Measurements from ENCODE around the gene MKNK1. TPM values are rescaled to one million over a fixed set of nuclear protein-coding genes. Genes with fewer than 3 reads are reported as not detected.
A peak's percentile ranks its signal among the peaks of the same experiment; 100 is the strongest.

MKNK1 gene
- total RNA-seq, 1 experiment from 2014 or later, result 12.0 TPM

DNA sequence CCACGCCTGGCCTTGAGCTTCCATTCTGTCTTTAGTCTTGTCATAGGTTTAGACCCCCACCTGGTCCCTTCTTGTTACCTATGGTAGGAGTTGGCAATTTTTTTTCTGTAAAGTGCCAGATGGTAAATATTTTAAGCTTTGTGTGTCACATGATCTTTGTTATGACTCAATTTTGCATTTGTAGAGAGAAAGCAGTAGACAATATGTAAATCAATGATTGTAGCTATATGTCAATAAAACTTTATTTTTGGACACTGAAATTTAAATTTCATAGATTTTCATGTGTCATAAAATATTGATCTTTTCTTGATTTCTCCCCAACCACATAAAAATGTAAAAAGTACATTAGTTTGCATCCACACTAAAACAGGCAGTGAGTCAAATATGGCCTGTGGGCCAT, 8.0 kb downstream of the MKNK1 start:
- no peak for DNase-seq (ENCODE audit: low read depth)

DNA sequence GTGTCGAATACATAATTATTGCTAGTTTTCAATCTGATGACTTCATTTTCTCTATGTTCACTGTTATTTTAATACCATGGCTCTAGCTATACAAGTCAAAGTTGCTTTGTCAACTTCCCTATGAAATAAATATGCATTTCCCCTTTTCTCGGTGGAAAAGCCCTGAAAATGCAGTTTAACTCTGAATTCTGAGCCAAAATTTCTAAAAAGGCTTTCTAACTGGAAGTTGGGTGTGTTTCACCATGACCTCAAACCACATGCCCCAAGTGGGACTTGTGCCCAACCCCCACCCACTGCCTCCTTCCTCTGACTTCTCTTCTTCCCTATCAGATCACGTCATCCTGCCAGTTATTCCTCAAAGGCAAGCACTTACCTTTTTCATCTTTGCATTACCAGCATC, 8.9 kb downstream of the MKNK1 start:
- DNase-seq (ENCODE audit: low read depth), result no peak

DNA sequence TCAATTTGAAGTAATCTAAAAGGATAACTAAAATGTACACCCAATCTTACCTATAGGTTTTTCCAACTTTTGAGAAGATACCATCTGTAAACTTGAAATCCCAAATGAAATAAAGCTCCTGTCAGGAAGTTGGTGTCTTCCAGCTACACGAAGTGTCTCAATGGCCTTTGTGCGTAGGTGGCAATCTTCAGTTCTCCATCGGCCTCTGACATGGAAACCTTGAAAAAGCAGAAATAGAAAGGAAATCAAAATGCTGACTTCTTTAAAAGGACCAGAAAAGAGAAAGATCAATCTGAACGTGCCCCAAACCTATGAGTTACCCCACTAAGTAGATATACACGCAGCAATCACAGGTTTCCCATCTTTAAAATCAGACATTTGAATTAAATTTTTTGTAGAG, 10.0 kb downstream of the MKNK1 start:
- no peak for DNase-seq (ENCODE audit: low read depth)

DNA sequence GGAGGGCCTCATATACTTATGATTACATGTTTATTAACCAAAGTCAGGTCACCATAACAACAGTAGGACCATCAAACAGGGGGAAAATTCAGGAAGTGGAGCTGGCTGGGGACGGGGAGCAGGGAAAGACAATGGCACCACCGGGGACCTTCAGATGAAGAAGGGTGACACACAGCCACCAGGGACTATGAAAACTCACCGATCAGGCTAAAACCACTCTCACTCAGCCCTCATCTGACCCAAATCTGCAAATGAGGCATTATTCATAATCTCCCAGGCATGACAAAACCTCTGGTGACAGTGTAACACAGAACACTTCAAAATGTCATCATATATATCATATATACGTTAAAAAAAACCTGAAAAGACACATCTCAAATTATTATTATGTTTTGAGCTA, 11.2 kb downstream of the MKNK1 start:
- DNase-seq (ENCODE audit: low read depth), result no peak

DNA sequence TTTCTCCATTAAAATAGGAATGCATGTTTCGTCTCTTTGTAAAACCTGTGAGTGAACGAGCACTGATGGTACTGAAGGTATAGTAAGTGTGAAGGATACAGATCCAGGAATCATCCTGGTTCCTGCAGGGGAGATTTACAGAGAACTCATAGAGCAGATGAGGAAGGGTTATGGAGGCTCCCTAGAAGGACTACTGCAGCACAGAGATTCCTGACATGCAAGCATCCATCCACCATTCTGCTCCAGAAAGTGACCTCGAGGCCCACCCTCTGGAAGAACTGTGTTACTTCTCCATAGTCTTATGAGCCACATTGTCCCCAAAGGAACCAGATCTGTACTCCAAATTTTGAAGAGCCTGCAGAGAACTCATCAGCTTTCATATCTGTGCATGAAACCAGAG, 14.5 kb downstream of the MKNK1 start:
- DNase-seq (ENCODE audit: low read depth), result no peak

DNA sequence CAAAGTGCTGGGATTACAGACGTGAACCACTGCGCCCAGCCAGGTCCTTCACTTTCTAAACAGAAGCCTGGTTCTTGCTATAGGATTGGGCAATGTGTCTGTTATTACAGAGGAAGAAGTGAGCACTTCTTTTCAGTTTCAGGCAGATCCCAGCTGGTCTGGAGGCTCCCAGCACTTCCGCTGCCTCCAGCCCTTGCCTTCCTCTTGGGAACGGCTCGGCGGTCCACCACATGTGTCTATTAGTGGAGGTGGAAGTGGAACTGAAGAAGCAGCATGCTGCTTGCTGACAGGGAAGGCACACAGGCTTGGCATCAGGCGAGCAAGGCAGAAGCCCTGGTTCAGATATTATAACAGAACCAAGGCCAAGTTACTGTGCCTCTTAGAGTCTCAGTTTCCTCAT, 17.0 kb downstream of the MKNK1 start:
- no peak for DNase-seq (ENCODE audit: low read depth)

DNA sequence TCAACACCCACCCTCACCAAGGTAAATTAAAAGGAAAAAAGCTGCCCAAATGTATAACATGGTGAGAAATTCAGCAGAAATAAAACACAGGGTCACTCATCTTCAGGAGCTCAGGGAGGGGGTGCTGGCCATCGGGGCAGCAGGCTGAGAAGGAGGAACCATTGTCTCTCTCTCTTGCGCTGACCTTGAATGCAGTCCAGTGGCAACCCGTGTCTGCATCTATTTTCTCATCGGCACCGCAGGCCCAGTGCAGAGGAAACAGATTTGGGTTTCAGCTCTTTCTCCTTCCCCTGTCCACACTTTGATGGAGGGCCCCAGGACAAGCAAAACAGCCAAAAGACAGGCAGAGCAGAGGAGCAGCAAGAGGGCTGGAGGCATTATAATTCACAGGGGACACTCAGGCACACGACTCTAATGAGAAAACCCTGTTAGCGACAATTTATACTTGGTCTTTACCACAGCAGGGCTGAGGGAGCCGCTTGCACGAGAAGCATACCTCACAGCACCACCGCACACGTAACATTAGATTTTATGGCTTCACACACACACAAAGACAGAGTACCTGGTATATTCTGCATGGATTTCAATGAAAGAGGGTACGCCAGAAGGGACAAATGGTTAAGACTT, 18.6 kb downstream of the MKNK1 start:
- no peak for DNase-seq (ENCODE audit: low read depth)

DNA sequence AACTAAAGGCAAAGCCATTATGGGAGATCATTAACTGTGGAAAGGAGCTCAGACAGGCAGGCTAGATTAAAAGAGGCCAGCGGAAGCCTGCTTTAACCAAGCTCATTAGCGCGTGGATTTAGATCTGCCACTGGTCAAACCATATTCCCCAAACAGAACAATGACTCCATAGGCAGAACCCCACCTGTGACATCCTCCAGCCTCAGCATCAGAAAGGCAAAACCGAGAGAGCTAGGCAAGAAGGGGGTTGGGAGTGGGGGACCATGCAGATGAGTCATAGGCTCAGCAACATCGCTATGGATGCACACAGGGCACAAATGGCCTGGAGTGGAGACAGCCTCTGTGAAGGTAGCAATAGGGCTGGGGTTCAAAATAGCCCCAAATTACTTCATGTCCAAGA, 20.6 kb downstream of the MKNK1 start:
- DNase-seq (ENCODE audit: low read depth), result no peak

DNA sequence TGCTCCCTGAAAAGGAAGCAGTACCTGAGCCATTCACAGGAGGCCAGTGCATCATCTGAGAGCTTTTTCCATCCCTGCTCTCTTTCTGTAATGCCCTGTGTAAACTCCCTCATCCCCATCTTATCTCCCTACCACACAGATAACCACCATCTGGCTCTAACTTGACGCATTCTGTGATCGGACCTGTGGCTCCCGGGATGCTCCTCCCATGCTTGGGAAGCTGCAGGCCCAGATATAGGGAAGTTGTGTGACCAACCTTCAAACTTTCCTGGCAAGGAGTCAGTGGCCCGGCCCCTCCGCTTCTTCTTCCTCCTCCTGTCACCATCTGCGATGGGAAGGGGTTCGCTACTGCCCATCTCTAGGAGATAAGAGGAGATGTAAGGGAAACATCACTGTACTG, 21.1 kb downstream of the MKNK1 start:
- DNase-seq (ENCODE audit: low read depth), result no peak

DNA sequence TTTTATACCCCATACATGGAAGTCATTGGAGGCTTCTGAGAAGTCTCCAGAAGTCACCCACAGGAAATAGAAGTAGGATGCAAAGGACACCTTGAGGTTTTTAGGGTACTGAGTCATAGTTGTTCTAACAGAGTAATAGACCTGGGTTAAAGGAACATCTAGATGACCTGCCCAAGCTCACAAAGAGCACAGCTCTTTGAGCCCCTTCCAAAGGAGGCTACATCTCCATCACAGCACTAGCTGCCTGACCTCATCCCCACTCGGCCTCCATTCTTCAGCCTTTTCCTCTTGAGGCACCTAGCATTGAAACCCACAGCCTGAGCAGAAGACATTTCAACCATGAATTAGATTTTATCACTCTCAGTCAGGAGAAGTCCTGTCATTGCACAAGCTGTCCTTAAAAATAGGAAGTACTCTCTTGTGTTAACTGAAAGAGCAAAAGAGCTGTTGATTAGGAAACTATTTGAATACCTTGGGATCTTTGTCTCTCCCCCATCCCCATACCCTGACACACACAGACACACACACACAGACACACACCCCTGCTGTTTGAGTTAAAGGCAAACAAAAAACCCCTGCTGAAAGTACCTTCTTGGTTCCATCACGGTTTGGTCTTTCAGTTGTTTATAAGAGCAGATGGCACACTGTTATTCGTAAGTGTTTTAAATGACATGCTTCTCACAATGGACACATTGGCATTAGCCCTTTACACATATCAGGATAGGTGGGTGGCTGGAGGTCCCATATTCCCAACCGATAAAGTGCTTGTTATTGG, 22.2 kb downstream of the MKNK1 start:
- DNase-seq (ENCODE audit: low read depth), result peak; percentile 62

DNA sequence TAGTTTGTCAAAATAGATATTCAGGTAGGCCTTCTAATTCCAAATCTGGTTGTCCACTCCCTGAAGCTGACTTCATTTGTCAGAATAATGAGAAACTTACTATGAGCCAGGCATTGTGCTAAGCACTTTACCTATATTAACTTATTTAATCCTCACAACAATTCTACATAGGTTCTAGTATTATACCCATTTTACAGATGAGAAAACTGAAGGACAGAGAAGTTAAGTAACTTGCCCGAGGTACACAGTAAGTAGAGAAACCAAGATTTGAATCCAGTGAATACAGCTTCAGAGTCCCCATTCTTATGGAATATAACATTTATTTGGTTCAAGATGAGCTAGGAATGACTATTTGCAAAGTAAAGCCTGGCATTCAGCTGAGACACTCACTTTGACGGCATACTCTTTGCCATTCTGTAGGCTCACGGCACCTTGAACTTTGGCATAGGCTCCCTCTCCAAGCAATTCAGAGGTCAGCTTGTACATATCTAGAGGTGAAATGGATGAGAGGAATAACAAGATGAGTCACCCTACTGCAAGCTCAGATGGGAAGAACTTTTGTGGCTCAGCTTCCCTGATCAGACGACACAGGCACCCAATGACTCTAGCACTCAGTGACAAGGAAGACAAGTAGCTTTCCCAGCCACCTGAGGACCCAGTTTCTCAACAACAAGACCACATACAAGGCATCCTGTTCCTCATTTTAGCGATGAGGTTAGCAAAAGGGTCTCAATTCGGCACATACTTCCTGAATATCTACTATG, 23.7 kb downstream of the MKNK1 start:
- DNase-seq (ENCODE audit: low read depth), result peak; percentile 23

DNA sequence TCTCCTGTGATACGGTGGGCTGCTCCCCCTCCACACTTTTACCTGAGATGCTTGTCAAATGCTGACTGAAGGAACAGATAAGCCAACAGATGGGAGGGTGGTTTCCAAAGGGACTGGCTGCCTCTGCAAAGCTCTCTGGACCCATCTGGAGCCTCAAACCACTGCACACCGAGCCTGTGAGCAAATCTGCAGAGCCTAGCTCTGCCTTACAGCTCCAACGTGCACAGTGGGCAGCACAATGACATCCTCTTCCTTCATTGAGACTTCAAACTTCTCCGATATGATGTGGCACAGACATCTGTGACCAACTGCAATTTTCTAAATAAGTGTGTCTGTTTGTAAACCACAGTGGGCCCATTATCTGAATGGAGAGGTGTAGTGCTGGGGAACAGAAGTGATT, 26.4 kb downstream of the MKNK1 start:
- no peak for DNase-seq (ENCODE audit: low read depth)

DNA sequence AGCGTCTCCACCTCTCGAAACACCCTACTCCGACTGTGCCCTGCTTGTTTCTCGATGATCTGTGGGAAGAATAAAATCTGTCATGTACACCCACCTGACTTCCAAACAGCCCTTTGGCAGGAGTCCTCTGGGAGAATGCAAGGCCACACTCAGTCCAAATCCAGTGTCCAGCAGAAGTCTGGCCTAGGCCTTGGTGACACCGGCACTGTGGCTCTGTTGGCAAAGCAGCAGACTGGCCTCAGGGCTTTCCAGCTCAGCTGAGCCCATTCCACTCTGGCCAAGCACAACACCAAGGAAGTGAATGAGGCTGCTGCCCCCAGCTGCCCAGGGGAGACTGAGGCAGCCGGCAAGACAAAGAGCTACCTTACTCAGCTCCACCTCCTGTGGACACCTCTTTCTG, 27.5 kb downstream of the MKNK1 start:
- no peak for DNase-seq (ENCODE audit: low read depth)

DNA sequence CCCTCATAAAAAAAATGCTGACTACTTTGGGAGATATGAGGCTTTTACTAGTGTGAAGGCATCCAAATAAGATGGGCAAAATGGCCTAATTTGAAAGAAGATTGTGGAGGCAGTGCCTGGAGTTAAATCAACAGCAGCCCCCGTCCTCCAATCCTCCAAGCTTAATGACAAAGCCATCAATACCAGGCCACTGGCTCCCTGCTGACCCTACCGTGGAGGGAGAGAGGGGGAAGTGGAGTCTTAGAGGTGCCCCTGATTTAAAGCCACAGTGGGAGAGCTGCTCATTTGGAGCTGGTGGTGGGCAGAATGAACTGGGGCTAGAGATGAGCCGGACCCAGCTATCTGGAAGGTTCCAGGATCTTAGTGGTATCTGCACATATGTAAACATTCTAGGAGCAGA, 28.3 kb downstream of the MKNK1 start:
- DNase-seq (ENCODE audit: low read depth), result no peak

DNA sequence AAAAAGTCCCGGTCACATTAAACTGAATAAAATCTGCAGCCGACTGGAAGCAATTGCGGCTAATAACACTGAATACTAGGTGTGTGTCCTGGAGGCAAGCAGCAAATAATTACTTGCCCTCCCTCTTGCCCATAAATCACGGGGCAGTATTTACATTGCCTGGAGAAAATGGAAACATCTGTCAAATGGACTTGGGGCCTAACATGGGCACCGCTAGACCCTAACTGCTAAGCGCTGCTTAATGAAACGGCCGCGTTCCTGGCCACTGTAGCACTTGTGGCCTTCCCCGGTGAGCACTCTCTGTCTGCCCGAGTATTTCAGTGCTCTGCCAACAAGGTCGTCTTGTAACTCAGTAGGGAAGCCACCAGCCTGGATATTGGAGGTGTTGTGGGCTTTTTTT, 28.8 kb downstream of the MKNK1 start:
- DNase-seq (ENCODE audit: low read depth), result no peak

DNA sequence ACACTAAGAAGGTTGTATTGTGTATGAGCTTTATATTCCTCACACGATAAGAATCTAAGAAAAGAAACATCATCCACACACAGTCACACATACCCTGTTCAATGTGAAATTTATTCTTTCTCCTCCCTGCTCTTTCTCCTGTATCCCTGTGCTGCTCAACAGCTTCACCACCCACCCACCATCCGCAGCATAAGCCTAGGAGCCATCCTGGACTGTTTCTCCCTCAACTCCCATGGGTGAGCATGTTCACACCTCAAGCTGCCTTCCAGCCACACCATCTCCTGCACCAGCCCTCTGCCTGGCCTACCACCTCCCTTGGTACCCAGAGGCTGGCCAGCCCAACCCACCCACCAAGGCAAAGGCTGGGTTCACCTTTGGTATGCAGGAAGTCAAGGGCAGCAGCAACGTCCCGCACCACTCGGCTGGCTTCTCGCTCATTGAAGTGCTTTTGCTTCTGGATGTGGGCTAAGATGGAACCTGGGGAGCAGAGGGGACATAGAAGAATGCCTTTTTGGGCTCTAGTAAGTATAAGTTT, 32.3 kb downstream of the MKNK1 start:
- no peak for DNase-seq (ENCODE audit: low read depth)

DNA sequence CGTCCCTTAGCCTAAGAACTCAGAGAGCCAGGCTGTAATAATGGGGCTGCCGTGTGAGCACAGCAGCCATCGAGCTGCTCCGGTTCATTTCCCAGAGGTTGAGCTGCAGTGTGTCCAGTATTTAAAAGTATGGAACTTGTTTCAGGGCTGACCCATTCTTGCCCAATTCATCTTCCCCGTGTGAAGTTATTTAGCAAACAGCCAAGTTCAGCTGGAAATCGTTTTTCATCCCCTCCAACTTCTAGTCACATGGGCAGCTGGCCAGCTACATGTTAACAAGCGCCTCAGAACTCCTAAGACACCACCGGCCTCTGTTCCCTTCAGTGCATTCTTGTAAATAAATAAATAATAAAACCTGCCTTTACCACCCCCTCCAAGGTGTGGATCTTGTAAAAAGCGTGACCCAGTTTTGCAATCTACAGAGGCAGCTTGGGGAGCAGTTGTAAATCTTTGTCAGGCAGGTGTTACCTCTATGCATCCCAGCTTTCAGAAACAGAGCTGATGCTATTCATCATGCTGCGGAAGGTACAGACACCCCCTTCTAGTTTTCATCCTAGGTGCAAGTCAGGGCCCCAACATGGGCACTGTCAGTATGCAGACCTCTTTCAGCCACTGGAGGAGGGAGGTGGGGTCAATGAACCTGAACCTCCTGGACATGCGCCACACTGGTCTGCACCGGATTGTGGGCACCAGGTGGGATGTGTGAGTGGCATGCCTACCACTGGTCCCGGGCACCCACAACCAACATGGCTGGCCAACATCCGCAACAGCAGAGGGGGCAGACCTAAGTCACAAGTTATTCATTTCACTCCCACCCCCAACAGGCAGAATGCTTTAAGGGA, 34.0 kb downstream of the MKNK1 start:
- DNase-seq (ENCODE audit: low read depth), result no peak

DNA sequence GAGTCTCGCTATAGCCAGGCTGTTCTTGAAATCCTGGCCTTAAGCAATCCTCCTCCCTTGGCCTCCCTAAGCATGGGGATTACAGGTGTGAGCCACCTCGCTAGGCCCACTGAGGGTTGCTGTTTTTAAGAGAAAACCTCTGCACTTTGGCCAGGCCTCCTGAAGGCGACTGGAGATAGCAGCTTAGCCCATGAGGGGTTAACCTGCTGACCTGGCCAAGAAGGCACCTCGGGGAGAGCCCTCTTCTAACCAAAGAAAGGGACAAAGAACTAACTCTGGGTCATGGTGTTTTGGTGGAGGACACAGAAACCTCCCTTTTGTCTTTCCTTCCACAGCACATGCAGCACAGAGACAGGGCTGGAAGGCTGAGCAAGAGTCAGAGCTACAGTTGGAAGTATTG, 35.0 kb downstream of the MKNK1 start:
- no peak for DNase-seq (ENCODE audit: low read depth)

DNA sequence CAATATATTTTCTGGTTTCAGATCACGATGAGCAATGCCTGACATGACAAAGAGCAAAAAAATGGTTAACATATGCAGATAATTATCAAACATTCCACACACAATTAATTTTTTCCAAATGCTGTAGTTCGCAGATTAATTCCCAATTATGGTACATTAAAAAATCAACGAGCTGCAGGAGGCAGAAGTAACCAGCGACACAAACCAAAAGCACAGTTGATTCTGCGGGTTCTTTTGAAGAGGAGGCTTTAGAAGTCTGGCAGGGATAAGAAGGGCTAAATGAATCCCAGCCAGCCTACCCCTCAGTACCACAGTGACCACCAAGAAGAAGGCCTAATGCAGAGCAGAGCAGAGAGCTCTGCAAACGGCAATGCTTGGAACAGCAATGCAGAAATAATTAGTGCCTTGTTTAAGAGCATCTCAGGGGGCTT, 35.6 kb downstream of the MKNK1 start:
- DNase-seq (ENCODE audit: low read depth), result no peak

DNA sequence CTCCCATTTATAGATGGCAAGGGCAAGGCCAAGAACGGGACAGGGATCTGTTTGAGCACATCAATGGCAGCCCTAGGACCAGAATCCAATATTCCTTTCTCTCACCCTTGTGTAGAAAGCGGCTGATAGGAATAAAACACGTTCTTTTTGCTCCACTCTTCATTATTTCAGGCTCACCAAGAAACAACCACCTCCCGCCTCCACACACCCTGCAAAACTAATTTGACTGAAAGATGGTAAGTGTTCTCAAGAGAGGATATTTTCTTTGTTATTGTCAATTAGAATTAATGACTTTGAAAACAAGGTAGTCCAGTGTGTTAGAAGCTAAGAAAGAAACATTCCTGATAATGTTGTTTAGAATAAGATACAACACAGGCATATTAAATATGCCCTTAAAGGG, 40.7 kb downstream of the MKNK1 start:
- no peak for DNase-seq (ENCODE audit: low read depth)

DNA sequence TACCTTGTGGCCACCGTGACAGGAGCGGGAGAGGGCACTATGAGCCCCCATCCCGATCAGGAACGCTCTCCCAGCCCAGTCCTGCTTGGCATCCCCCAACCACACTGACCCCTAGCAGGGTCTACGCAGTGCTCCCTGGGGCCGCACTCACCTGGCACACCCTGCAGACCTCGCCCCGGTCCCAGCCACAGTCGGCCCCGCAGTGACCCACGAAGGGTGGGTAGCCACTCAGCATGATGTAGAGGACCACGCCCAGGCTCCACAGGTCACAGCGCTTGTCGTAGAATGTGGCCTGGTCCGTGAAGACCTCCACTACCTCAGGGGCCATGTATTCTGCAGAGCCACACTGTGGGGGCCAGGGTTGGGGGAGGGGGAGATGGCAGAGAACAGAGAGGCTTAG, 41.6 kb downstream of the MKNK1 start:
- DNase-seq (ENCODE audit: low read depth), result no peak

DNA sequence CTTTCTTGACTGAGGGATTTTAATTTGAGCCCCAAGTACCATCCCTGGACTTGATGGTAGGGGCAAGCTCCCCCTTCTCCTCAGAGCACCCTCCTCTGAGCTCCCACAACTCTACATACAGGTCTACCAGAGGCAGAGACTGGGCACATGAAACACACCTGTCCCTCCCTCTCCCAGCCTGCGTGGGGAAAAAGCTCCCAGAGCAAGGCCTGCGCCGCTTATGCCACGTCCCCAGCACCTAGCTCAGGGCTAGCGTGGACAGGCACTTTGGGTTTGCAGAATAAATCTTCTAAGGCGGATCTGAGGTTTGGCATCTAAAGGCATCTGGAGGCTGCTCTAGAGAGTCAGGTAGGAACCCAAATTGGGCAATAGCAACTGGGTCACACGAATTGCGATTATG, 45.1 kb downstream of the MKNK1 start:
- DNase-seq (ENCODE audit: low read depth), result no peak

All from M059J (cell line).